IMR-90 (cell line): ENCODE data around the gene PLCL1. TPM values are rescaled to one million over a fixed set of nuclear protein-coding genes. Genes with fewer than 3 reads are reported as not detected.
A peak's percentile ranks its signal among the peaks of the same experiment; 100 is the strongest.

Source experiments
- ATAC-seq: fragments of 200-7000 bp; cut with Tn5 transposase; 2 replicates; pipeline ENCODE4 v1.9.1; 2020; ENCODE audit warnings: low read depth, mild to moderate bottlenecking, moderate library complexity
- BruUV-seq: library from RNA; stranded (reverse); fragments of 400-500 nt; replicated peaks from 2 replicates; lab custom pipeline; 2021; lab: Mats Ljungman, UMichigan
- CTCF ChIA-PET: fragments of 300-600 bp; formaldehyde crosslinking; extraction: SDS; loops from one replicate; lab custom pipeline; 2021; ENCODE audit warnings: antibody characterized with exemption; lab: Yijun Ruan, JAX
- POLR2A ChIA-PET: fragments of 300-600 bp; sonication (Branson Sonifier 250); formaldehyde crosslinking; loops from one replicate; lab custom pipeline; 2022; ENCODE audit warnings: antibody characterized with exemption; ENCODE audit not compliant: unreplicated experiment; lab: Charles Lee
- DNase-seq: peaks from one replicate; pipeline ENCODE4 v3.0.0; 2013
- H2AFZ ChIP-seq: replicated peaks from 2 replicates; pipeline ENCODE3; 2013; ENCODE audit warnings: low read length, mild to moderate bottlenecking; ENCODE audit not compliant: poor library complexity
- H2AK5ac ChIP-seq: 2 replicates; pipeline ENCODE4 v1.6.1; 2013; ENCODE audit warnings: low read depth, low read length, inconsistent platforms
- H2AK9ac ChIP-seq: replicated peaks from 2 replicates; pipeline ENCODE3; 2013; ENCODE audit warnings: mild to moderate bottlenecking, low read depth, low read length, moderate library complexity; ENCODE audit not compliant: poor library complexity
- H2BK120ac ChIP-seq: 2 replicates; pipeline ENCODE4 v1.6.1; 2013; ENCODE audit warnings: low read depth, low read length, inconsistent platforms
- H2BK15ac ChIP-seq: 3 replicates; pipeline ENCODE4 v1.6.1; 2013; ENCODE audit warnings: low read depth, low read length, inconsistent platforms
- H2BK20ac ChIP-seq: 2 replicates; pipeline ENCODE4 v1.6.1; 2013; ENCODE audit warnings: low read depth, mild to moderate bottlenecking, inconsistent platforms, low read length, moderate library complexity
- H2BK5ac ChIP-seq: 2 replicates; pipeline ENCODE4 v1.6.1; 2013; ENCODE audit warnings: mild to moderate bottlenecking, low read depth, low read length, inconsistent platforms; ENCODE audit not compliant: poor library complexity, severe bottlenecking
- H3K14ac ChIP-seq: replicated peaks from 2 replicates; pipeline ENCODE4 v1.6.1; 2013; ENCODE audit warnings: low read depth, low read length, inconsistent platforms
- H3K18ac ChIP-seq: 2 replicates; pipeline ENCODE4 v1.6.1; 2013; ENCODE audit warnings: low read depth, low read length, control low read depth
- H3K23ac ChIP-seq: 2 replicates; pipeline ENCODE4 v1.6.1; 2013; ENCODE audit warnings: low read depth, low read length, inconsistent platforms
- H3K27ac ChIP-seq: 2 replicates; pipeline ENCODE4 v1.5.1; 2013; ENCODE audit warnings: mild to moderate bottlenecking, control low read depth, low read length; ENCODE audit not compliant: insufficient read depth
- H3K27me3 ChIP-seq: 2 replicates; pipeline ENCODE4 v1.6.1; 2013; ENCODE audit warnings: low read length; ENCODE audit not compliant: control insufficient read depth, insufficient read depth
- H3K36me3 ChIP-seq: 2 replicates; pipeline ENCODE4 v1.6.1; 2013; ENCODE audit warnings: low read length, mixed read lengths; ENCODE audit not compliant: control insufficient read depth, insufficient read depth
- H3K4ac ChIP-seq: 2 replicates; pipeline ENCODE4 v1.6.1; 2013; ENCODE audit warnings: low read depth, low read length, inconsistent platforms
- H3K4me1 ChIP-seq: 2 replicates; pipeline ENCODE4 v1.6.1; 2013; ENCODE audit warnings: low read length, mixed read lengths; ENCODE audit not compliant: control insufficient read depth, insufficient read depth
- H3K4me2 ChIP-seq: 2 replicates; pipeline ENCODE4 v1.6.1; 2013; ENCODE audit warnings: low read depth, mild to moderate bottlenecking, control low read depth, low read length, moderate library complexity
- H3K4me3 ChIP-seq: 2 replicates; pipeline ENCODE4 v1.5.1; 2013; ENCODE audit warnings: low read depth, mild to moderate bottlenecking, control low read depth, low read length, moderate library complexity; ENCODE audit not compliant: insufficient read depth
- H3K56ac ChIP-seq: 2 replicates; pipeline ENCODE4 v1.6.1; 2013; ENCODE audit warnings: low read length, inconsistent platforms; ENCODE audit not compliant: insufficient read depth; ENCODE audit errors: extremely low read depth
- H3K79me1 ChIP-seq, 2 experiments: 2 replicates each; pipeline ENCODE4 v1.6.1; 2013; ENCODE audit warnings: low read length in 2 of 2, inconsistent platforms in 1 of 2, low read depth in 1 of 2
- H3K9ac ChIP-seq: 2 replicates; pipeline ENCODE4 v1.6.1; 2013; ENCODE audit warnings: low read depth, low read length, control low read depth
- H3K9me1 ChIP-seq: 2 replicates; pipeline ENCODE4 v1.6.1; 2013; ENCODE audit warnings: low read length, inconsistent platforms; ENCODE audit not compliant: insufficient read depth
- H3K9me3 ChIP-seq: 2 replicates; pipeline ENCODE4 v1.6.1; 2013; ENCODE audit warnings: low read length; ENCODE audit not compliant: control insufficient read depth, insufficient read depth
- H4K20me1 ChIP-seq: 2 replicates; pipeline ENCODE4 v1.6.1; 2013; ENCODE audit warnings: low read length, inconsistent platforms; ENCODE audit not compliant: insufficient read depth
- H4K5ac ChIP-seq: 2 replicates; pipeline ENCODE4 v1.6.1; 2013; ENCODE audit warnings: mild to moderate bottlenecking, low read depth, low read length, control low read depth
- H4K8ac ChIP-seq, 2 experiments: 2 replicates each; pipeline ENCODE4 v1.6.1; 2013; ENCODE audit warnings: low read depth in 2 of 2, low read length in 2 of 2, control low read depth in 1 of 2, inconsistent platforms in 1 of 2
- H4K91ac ChIP-seq: 2 replicates; pipeline ENCODE4 v1.6.1; 2013; ENCODE audit warnings: low read depth, low read length, inconsistent platforms; ENCODE audit not compliant: insufficient read depth
- BHLHE40 ChIP-seq: fragments of 150-350 bp; IDR thresholded peaks from 2 replicates; pipeline ENCODE4 v1.6.1; 2016; ENCODE audit warnings: mild to moderate bottlenecking, low read depth, low read length
- CHD1 ChIP-seq: IDR thresholded peaks from 2 replicates; pipeline ENCODE4 v1.6.1; 2012; ENCODE audit warnings: low read depth, low read length, improper control_type of control experiment
- CTCF ChIP-seq: conservative IDR thresholded peaks from 2 replicates; pipeline ENCODE4 v1.5.1; 2012; ENCODE audit warnings: mild to moderate bottlenecking, low read depth, low read length, improper control_type of control experiment
- ELK1 ChIP-seq: fragments of 150-350 bp; IDR thresholded peaks from 2 replicates; pipeline ENCODE4 v1.6.1; 2016; ENCODE audit warnings: low read depth, mild to moderate bottlenecking, low read length, moderate library complexity, borderline replicate concordance
- FOS ChIP-seq: fragments of 150-350 bp; IDR thresholded peaks from 2 replicates; pipeline ENCODE4 v1.6.1; 2016; ENCODE audit warnings: low read depth, low read length
- MAFK ChIP-seq: IDR thresholded peaks from 2 replicates; pipeline ENCODE4 v1.6.1; 2012; ENCODE audit warnings: low read depth, low read length, improper control_type of control experiment
- MAZ ChIP-seq: IDR thresholded peaks from 2 replicates; pipeline ENCODE4 v1.6.1; 2012; ENCODE audit warnings: low read depth, mild to moderate bottlenecking, low read length, improper control_type of control experiment, moderate library complexity, borderline replicate concordance
- MXI1 ChIP-seq: IDR thresholded peaks from 2 replicates; pipeline ENCODE4 v1.6.1; 2012; ENCODE audit warnings: low read depth, mild to moderate bottlenecking, low read length, moderate library complexity, borderline replicate concordance
- NFE2L2 ChIP-seq: fragments of 150-350 bp; IDR thresholded peaks from 2 replicates; pipeline ENCODE4 v1.6.1; 2016; ENCODE audit warnings: low read depth, mild to moderate bottlenecking, low read length
- POLR2A ChIP-seq: IDR thresholded peaks from 2 replicates; pipeline ENCODE4 v1.6.1; 2012; ENCODE audit warnings: mild to moderate bottlenecking, low read depth, low read length
- RAD21 ChIP-seq: IDR thresholded peaks from 2 replicates; pipeline ENCODE4 v1.6.1; 2012; ENCODE audit warnings: low read length, improper control_type of control experiment
- RCOR1 ChIP-seq: IDR thresholded peaks from 2 replicates; pipeline ENCODE4 v1.6.1; 2012; ENCODE audit warnings: mild to moderate bottlenecking, low read length, improper control_type of control experiment; ENCODE audit not compliant: insufficient replicate concordance
- RFX5 ChIP-seq: IDR thresholded peaks from 2 replicates; pipeline ENCODE4 v1.8.0; 2012; ENCODE audit warnings: low read depth, mild to moderate bottlenecking, low read length, moderate library complexity
- SMC3 ChIP-seq: fragments of 150-350 bp; IDR thresholded peaks from 2 replicates; pipeline ENCODE4 v1.6.1; 2016; ENCODE audit warnings: low read depth, mild to moderate bottlenecking, antibody characterized with exemption, low read length, moderate library complexity
- WGBS, 2 experiments: methylation state at CpG; one replicate each; pipeline versions ENCODE4 v1.1.5 to v1.1.7; 2013; ENCODE audit warnings: missing lambda C conversion rate in 2 of 2; ENCODE audit not compliant: insufficient read length in 1 of 2; ENCODE audit errors: extremely low coverage in 2 of 2; 5-methylcytosine and 5-hydroxymethylcytosine counted together
- dilution Hi-C: fragments of 300-500 bp; cut with HindIII; formaldehyde crosslinking; loops from one replicate; pipeline ENCODE4 v1.14.3; 2018; ENCODE audit warnings: low sequenced_read_pairs; ENCODE audit not compliant: unreplicated experiment
- in situ Hi-C: fragments of 300-500 bp; cut with MboI; formaldehyde crosslinking; loops from 3 replicates; pipeline ENCODE4 v1.14.3; 2019; ENCODE audit warnings: low sequenced_read_pairs, inconsistent platforms, mixed read lengths
- intact Hi-C: fragments of 100-400 bp; cut with micrococcal nuclease; formaldehyde crosslinking; loops from 2 replicates; pipeline ENCODE4 v1.10.0; 2022
- polyA plus RNA-seq, 3 experiments: library from polyadenylated mRNA; depleted of rRNA; stranded (reverse); fragments of >200 nt; gene quantifications; 2 replicates each; pipeline ENCODE4 v1.2.3, GENCODE V29; 2012; ENCODE audit warnings: low replicate concordance in 1 of 3
- total RNA-seq: library from RNA; depleted of rRNA; stranded (reverse); fragments of >200 nt; gene quantifications from 2 replicates; pipeline ENCODE4 v1.2.3, GENCODE V29; 2012
- TF ChIP-seq, protein P1 (sequence below): fragments of 150-350 bp; IDR thresholded peaks from 2 replicates; pipeline ENCODE4 v1.6.1; 2017; ENCODE audit warnings: mild to moderate bottlenecking, antibody characterized with exemption, low read length, low read depth

PLCL1 gene
- total and polyA plus RNA-seq, 2 of the 4 experiments (the other 2 are of a cell fraction): 0.14 to 0.18 TPM

GRCh38 chr2:197888321-197888720 is 83.9 kb downstream of the PLCL1 start:
- DNase-seq: no peak
- H3K27me3 ChIP-seq: no peaks in the 10 kb centered on the region

More at GRCh38 chr2:197888321-197888720, 83.9 kb downstream of the PLCL1 start:
- Histone ChIP-seq H2BK15ac (no peak overlapping the region), H2AK5ac (no peak overlapping the region), H3K23ac (no peak overlapping the region), H2AFZ (no peak overlapping the region), H3K4me3 (no peak overlapping the region), H3K4me1 (peaks cover 4% of the 10 kb centered on the region), H3K56ac (no peak overlapping the region), H3K9ac (no peak overlapping the region), H3K9me3 (no peaks in the 10 kb centered on the region), H4K91ac (no peak overlapping the region), H3K27ac (no peak overlapping the region), H2BK20ac (no peak overlapping the region), H3K4ac (no peak overlapping the region), H3K36me3 (no peaks in the 10 kb centered on the region), H3K4me2 (no peak overlapping the region), H2BK5ac (no peak overlapping the region), H3K9me1 (no peaks in the 10 kb centered on the region; the same call in 1 of the 2 replicates), H2BK120ac (0 out of 2 replicates have a peak overlapping the region, but pooled peaks have one; percentile 32), H4K20me1 (no peaks in the 10 kb centered on the region), H3K79me1 (no peaks in the 10 kb centered on the region), H4K8ac (no peak overlapping the region), H2AK9ac (no peak overlapping the region), H4K5ac (peak overlapping the region; percentile 67), H3K14ac (no peak overlapping the region), H3K18ac (peak overlapping the region; percentile 49; the same call in 1 of the 2 replicates)
- no peak for ATAC-seq
- TF ChIP-seq CHD1: no peak
- TF ChIP-seq RFX5: no peak
- no peak for TF ChIP-seq CTCF
- TF ChIP-seq MAFK: no peak
- TF ChIP-seq ELK1: no peak
- no peak for TF ChIP-seq BHLHE40
- TF ChIP-seq NFE2L2: no peak
- no peak for TF ChIP-seq MXI1
- TF ChIP-seq POLR2A: no peak
- no peak for TF ChIP-seq SMC3
- TF ChIP-seq, protein P1, sequence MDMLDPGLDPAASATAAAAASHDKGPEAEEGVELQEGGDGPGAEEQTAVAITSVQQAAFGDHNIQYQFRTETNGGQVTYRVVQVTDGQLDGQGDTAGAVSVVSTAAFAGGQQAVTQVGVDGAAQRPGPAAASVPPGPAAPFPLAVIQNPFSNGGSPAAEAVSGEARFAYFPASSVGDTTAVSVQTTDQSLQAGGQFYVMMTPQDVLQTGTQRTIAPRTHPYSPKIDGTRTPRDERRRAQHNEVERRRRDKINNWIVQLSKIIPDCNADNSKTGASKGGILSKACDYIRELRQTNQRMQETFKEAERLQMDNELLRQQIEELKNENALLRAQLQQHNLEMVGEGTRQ: no peak
- no peak for TF ChIP-seq FOS
- TF ChIP-seq RCOR1: no peak
- no peak for TF ChIP-seq MAZ
- TF ChIP-seq RAD21: no peak
- in situ Hi-C loops: no loop called here
- BruUV-seq: no TSS peak
- ChIA-PET CTCF (interaction anchor here (1.0 kb wide), 1 partner anchor 75 kb away, joined by 4 read pairs; no protein-coding TSS in a partner anchor), POLR2A (no interaction called here)
- no CpG with 5 or more reads among the region's 1 CpG for WGBS, 2 experiments
- dilution Hi-C loops: no loop called here
- intact Hi-C loops: no loop called here
